Measurements from ENCODE around the gene FBXW11.

GRCh38 chr5:171990713-171991015 lies 15.8 kb downstream of the FBXW11 start:
- TF ChIP-seq CTCF (IDR thresholded peaks at IDR 0.05) (no peak), POLR2AphosphoS5 (IDR thresholded peaks at IDR 0.05) (no peak), POLR2A (IDR thresholded peaks at IDR 0.05) (no peak)
